Prostate gland (tissue), 2 donors: ENCODE measurements around the gene ARL4A. TPM values are rescaled to one million over a fixed set of nuclear protein-coding genes. Genes with fewer than 3 reads are reported as not detected.

ENCODE experiments used
- DNase-seq: peaks from one replicate; pipeline ENCODE4 v3.0.0-alpha.2; 2019; ENCODE audit warnings: low spot score
- H3K27ac ChIP-seq, 2 donors: fragments of 200-600 bp; sonication (generic); 2 replicates each; pipeline ENCODE4 v1.5.1; 2017 to 2019
- H3K27me3 ChIP-seq: fragments of 200-600 bp; sonication (generic); replicated peaks from 2 replicates; pipeline ENCODE4 v1.5.1; 2019; ENCODE audit not compliant: insufficient read depth
- H3K36me3 ChIP-seq, 2 donors: fragments of 200-600 bp; sonication (generic); 1 replicate in 1 of 2; 2 replicates in 1 of 2; pipeline versions ENCODE4 v1.5.1 to v1.8.1; 2017 to 2019
- H3K4me1 ChIP-seq: fragments of 200-600 bp; sonication (generic); replicated peaks from 2 replicates; pipeline ENCODE4 v1.5.1; 2019
- H3K4me3 ChIP-seq, 2 donors: fragments of 200-600 bp; sonication (generic); 2 replicates each; pipeline ENCODE4 v1.5.1; 2017 to 2019
- H3K9me3 ChIP-seq: fragments of 200-600 bp; sonication (generic); 2 replicates; pipeline ENCODE4 v1.5.1; 2017
- POLR2A ChIP-seq: fragments of 450-650 bp; IDR thresholded peaks from one replicate; pipeline ENCODE4 v1.6.1; 2016; ENCODE audit warnings: antibody characterized with exemption, mild to moderate bottlenecking
- POLR2AphosphoS5 ChIP-seq: sonication (generic); formaldehyde crosslinking; IDR thresholded peaks from one replicate; pipeline ENCODE4 v1.6.1; 2017; ENCODE audit warnings: antibody characterized with exemption
- WGBS: methylation state at CpG from one replicate; pipeline ENCODE4 v1.1.5; 2018; 5-methylcytosine and 5-hydroxymethylcytosine counted together
- intact Hi-C: fragments of 100-400 bp; cut with DNase I; formaldehyde crosslinking; loops from one replicate; pipeline ENCODE4 v1.14.2; 2022
- total RNA-seq, 2 donors: library from RNA; depleted of rRNA; stranded (reverse); fragments of >200 nt; gene quantifications; one replicate each; pipeline ENCODE4 v1.1.0, GENCODE V29; 2016
- TF ChIP-seq, protein P1 (sequence below), 4 experiments: fragments of 200-600 bp in 2 of 4; fragments of 450-650 bp in 2 of 4; sonication (generic) in 2 of 4; IDR thresholded peaks; 1 replicate in 3 of 4; 2 replicates in 1 of 4; pipeline ENCODE4 v1.5.1; 2016 to 2019; ENCODE audit warnings: antibody characterized with exemption in 4 of 4, mild to moderate bottlenecking in 2 of 4, moderate library complexity in 2 of 4

ARL4A gene
- total RNA-seq, 2 donors from 2014 or later: 34.3 to 37.3 TPM

DNA sequence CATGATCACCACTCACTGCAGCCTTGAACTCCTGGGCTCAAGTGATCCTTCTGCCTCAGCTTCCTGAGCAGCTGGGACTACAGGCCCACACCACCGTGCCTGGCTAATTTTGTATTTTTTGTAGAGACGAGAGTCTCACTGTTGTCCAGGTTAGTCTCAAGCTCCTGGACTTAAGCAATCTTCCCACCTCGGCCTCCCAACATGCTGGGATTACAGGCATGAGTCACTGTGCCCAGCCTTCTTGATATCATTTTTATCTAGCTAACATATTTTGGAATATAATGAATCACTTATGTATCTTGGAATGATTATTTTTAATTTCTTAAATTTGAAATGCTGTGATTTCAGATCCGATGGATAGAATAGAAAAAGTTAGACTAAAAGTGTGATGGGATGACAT is 18.4 kb downstream of the ARL4A start:
- TF ChIP-seq, protein P1, sequence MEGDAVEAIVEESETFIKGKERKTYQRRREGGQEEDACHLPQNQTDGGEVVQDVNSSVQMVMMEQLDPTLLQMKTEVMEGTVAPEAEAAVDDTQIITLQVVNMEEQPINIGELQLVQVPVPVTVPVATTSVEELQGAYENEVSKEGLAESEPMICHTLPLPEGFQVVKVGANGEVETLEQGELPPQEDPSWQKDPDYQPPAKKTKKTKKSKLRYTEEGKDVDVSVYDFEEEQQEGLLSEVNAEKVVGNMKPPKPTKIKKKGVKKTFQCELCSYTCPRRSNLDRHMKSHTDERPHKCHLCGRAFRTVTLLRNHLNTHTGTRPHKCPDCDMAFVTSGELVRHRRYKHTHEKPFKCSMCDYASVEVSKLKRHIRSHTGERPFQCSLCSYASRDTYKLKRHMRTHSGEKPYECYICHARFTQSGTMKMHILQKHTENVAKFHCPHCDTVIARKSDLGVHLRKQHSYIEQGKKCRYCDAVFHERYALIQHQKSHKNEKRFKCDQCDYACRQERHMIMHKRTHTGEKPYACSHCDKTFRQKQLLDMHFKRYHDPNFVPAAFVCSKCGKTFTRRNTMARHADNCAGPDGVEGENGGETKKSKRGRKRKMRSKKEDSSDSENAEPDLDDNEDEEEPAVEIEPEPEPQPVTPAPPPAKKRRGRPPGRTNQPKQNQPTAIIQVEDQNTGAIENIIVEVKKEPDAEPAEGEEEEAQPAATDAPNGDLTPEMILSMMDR (IDR thresholded peaks at IDR 0.05): no peak
- TF ChIP-seq POLR2A: no peak
- no peak for TF ChIP-seq POLR2AphosphoS5
- intact Hi-C loops: no loop called here
- no peaks in the 10 kb centered on the region for H3K9me3 ChIP-seq
- no peaks in the 10 kb centered on the region for H3K27me3 ChIP-seq
- no peak overlapping the region for H3K4me3 ChIP-seq
- no peak overlapping the region for H3K27ac ChIP-seq
- no peaks in the 10 kb centered on the region for H3K4me1 ChIP-seq
- no peak for DNase-seq
- WGBS: 86% methylated on average over 4 of the region's 4 CpGs
- H3K36me3 ChIP-seq: no peaks in the 10 kb centered on the region

DNA sequence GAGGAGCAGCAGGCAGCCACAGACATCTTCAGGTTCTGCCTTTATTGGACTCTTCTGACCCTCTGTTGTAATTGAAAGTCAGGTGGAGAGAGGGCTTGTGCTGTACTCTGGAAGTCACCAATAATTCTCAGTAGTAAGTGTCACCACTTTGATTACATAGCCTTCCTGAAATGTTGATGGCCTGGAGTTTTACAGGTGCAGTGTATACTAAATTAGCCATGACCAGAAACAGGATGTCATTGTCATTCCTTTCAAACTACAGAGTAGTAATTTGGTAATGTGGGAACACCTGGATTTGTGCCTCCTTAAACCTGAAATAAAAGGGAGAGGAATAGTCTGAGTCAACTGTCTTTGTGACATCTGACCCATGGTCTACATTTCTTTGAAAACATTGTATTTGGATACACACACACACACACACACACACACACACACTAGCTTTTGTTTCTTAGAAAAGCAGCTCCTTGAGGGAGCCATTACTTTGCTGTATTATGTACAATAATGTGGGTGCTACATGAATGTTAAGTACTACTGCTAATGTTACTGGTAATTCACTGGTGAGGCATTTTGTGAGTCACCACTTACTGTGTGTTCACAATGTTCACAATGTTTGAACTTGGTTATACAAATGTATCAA is 19.6 kb downstream of the ARL4A start:
- Histone ChIP-seq H3K36me3 (no peaks in the 10 kb centered on the region), H3K4me1 (no peaks in the 10 kb centered on the region), H3K9me3 (no peaks in the 10 kb centered on the region), H3K27ac (no peak overlapping the region), H3K27me3 (no peaks in the 10 kb centered on the region), H3K4me3 (no peak overlapping the region)
- DNase-seq: no peak
- no peak for TF ChIP-seq POLR2AphosphoS5
- TF ChIP-seq POLR2A: no peak
- TF ChIP-seq, protein P1 (IDR thresholded peaks at IDR 0.05): no peak
- intact Hi-C loops: no loop called here

DNA sequence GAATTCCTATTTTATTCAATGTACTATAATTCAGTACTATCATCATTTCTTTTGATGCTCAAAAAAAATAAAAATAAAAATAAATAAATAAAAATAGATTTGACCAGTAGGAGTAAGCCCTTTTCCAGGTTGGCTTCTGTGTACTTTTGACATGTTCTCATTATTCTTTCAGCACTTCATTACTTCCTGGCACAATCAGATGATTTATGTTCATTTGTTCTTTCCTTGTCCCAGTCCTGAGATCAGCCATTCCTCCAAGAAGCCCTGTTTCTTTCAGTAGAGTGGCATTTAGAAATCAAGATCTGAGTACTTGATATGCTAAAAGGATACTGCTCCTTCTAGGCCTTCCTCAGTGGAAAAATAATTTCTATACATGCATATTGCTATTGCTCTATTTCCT is 20.9 kb downstream of the ARL4A start:
- TF ChIP-seq, protein P1 (IDR thresholded peaks at IDR 0.05): no peak
- TF ChIP-seq POLR2A: no peak
- no peak for TF ChIP-seq POLR2AphosphoS5
- Histone ChIP-seq H3K4me1 (no peaks in the 10 kb centered on the region), H3K27me3 (no peaks in the 10 kb centered on the region), H3K36me3 (no peaks in the 10 kb centered on the region), H3K27ac (no peak overlapping the region), H3K9me3 (no peaks in the 10 kb centered on the region), H3K4me3 (no peak overlapping the region)
- intact Hi-C loops: no loop called here
- DNase-seq: no peak

DNA sequence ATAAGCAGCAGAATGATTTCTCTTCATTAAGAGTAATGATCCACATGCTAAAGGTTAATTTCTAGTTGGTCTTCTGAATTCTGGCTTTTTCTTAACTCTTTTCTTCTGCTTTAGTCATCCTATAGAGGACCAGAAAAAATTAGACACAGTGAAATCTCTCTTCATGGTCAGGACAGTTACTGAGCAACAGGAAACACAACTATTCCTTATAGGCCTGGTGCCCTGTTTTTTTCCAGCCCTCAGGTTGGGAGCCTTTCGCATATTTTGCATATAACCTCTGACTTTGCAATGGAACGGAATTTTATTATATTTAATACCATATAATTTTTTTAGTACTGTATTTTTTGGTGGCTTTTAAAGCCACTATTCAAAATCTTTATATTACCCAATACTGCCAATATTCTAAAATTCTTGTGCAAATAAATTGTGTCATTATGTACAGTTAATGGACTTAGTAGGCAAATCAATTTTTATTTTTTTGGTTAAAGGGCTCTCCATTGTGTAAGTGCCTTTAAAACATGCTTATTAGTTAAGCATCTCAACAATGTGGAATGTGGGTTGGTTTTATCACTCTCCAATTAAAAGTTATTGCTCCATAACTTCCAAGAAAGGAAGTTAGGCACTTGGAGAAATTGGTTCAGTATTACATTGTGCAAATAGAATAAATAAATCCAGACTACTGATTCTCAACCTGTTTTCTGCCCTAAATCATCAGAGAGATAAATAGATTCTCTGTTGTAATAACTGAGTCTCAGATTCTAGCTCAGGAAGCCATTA is 22.5 kb downstream of the ARL4A start:
- no peak overlapping the region for H3K27ac ChIP-seq
- H3K36me3 ChIP-seq: no peaks in the 10 kb centered on the region
- no peak overlapping the region for H3K4me3 ChIP-seq
- intact Hi-C loops: no loop called here
- H3K4me1 ChIP-seq: no peaks in the 10 kb centered on the region
- WGBS: 77% methylated on average over 2 of the region's 2 CpGs
- no peaks in the 10 kb centered on the region for H3K9me3 ChIP-seq
- no peaks in the 10 kb centered on the region for H3K27me3 ChIP-seq
- TF ChIP-seq, protein P1 (IDR thresholded peaks at IDR 0.05): no peak
- no peak for TF ChIP-seq POLR2A
- peak; percentile 37 for TF ChIP-seq POLR2AphosphoS5
- DNase-seq: no peak

DNA sequence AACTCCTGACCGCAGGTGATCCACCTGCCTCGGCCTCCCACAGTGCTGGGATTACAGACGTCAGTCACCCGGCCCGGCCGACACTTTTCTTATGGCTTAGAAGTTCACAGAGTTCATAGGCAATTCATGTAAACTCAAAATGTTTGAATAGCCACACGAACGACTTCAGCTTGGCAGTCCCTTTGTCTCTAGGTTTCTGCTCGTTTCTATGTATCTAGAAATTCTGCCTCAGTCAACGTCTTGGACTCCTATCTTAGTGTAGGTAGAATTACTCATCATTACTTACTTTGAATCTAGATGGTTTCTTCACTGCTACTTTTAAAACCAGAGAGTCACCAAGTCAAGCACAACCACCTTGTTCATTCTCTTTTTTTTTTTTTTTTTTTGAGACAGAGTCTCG is 23.7 kb downstream of the ARL4A start:
- no peak for DNase-seq
- Histone ChIP-seq H3K36me3 (no peaks in the 10 kb centered on the region), H3K9me3 (no peaks in the 10 kb centered on the region), H3K4me1 (peaks cover 2% of the 10 kb centered on the region), H3K4me3 (no peak overlapping the region), H3K27ac (no peak overlapping the region), H3K27me3 (no peaks in the 10 kb centered on the region)
- WGBS: 80% methylated on average over 11 of the region's 11 CpGs
- intact Hi-C loops: no loop called here
- TF ChIP-seq POLR2AphosphoS5: no peak
- no peak for TF ChIP-seq POLR2A
- TF ChIP-seq, protein P1 (IDR thresholded peaks at IDR 0.05): no peak
